Fibroblast of mammary gland (primary cell): ENCODE data around the gene DIS3L2.

Experiments used
- DNase-seq: peaks from one replicate; pipeline ENCODE4 v3.0.0-alpha.2; 2010; ENCODE audit warnings: low read depth
- H3K4me3 ChIP-seq: 2 replicates; pipeline ENCODE4 v1.5.1; 2011; ENCODE audit warnings: low read depth, mild to moderate bottlenecking, low read length, moderate library complexity; ENCODE audit not compliant: control insufficient read depth
- CTCF ChIP-seq: conservative IDR thresholded peaks from 2 replicates; pipeline ENCODE4 v1.5.1; 2011; ENCODE audit warnings: low read depth, low read length, inconsistent platforms; ENCODE audit not compliant: control insufficient read depth, insufficient read depth

The DIS3L2 gene

GRCh38 chr2:232242316-232242715, 280.8 kb downstream of the DIS3L2 start:
- no peak overlapping the region for H3K4me3 ChIP-seq
- DNase-seq = no peak
- TF ChIP-seq CTCF = no peak

- no peak for TF ChIP-seq CTCF
- H3K4me3 ChIP-seq = no peak overlapping the region
- no peak for DNase-seq
Observed at GRCh38 chr2:232245111-232245510, 283.6 kb downstream of the DIS3L2 start.

- H3K4me3 ChIP-seq = no peak overlapping the region
- DNase-seq = no peak
- no peak for TF ChIP-seq CTCF
Observed at GRCh38 chr2:232246245-232246644, 284.7 kb downstream of the DIS3L2 start.

GRCh38 chr2:232249096-232249495, 287.6 kb downstream of the DIS3L2 start:
- no peak for TF ChIP-seq CTCF
- no peak for DNase-seq
- H3K4me3 ChIP-seq = no peak overlapping the region

- H3K4me3 ChIP-seq = no peak overlapping the region
- no peak for DNase-seq
- no peak for TF ChIP-seq CTCF
Observed at GRCh38 chr2:232250246-232251175, 289.0 kb downstream of the DIS3L2 start.

GRCh38 chr2:232255033-232255432, 293.5 kb downstream of the DIS3L2 start:
- no peak overlapping the region for H3K4me3 ChIP-seq
- no peak for DNase-seq
- no peak for TF ChIP-seq CTCF
